ENCODE results near the gene ARL5B.

Gene ARL5B

DNA sequence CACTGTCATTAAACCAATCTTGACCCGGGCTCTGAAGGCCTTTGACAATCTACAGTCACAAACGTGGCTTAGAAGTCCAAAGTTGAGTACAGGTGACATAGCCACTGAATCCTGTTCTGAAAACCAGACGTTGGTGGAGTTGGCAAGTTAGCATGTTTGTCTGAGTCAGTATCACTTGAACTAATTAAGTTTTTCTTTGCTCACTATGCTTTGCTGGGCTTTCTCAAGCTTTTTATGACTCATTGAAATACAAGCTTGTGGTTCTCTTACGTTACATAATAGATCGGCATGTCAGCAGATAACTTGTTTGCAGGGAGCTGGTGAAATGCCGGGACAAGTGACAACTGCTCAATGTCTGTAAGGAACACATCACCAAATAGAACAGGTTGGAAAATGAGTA, 53.8 kb downstream of the ARL5B start:
- no peak for DNase-seq

GRCh38 chr10:18718991-18719390, 59.8 kb downstream of the ARL5B start:
- no peak for DNase-seq

DNA sequence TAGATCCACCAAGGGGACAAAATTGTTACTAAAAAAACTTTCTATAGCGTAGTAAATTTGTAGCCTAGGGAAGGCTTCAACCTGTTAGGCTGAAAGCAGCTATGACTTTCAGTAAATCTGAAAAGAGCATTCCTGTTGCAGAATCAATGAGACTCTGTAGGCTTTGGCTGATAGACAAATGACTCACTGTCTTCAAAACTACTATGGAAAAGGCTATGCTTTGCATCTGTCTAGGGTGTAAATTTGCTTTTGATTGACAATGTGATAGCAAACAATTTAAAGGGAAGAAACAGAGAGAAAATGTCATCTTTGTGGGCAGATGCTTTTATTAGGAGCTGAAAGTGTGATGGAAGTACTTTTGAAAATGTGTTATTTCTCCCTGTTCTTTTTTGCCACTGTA, 60.6 kb downstream of the ARL5B start:
- no peak for DNase-seq

- no peak for DNase-seq
Measured at GRCh38 chr10:18721067-18721466, 61.8 kb downstream of the ARL5B start.

GRCh38 chr10:18723801-18724200, 64.6 kb downstream of the ARL5B start:
- DNase-seq = no peak

Measured in activated CD4-positive, alpha-beta T cell treated with anti-CD3 and anti-CD28 coated beads, Interleukin-10, Interleukin-2, amounts not matched to agents 100 ng/mL and 50 ng/mL, durations not matched to agents 16 hours and 8 hours (primary cell).